Eye (tissue), 1 donor: ENCODE data around the gene FOXC1.
A peak's percentile ranks its signal among the peaks of the same experiment; 100 is the strongest.

Source experiments
- DNase-seq: peaks from one replicate; pipeline ENCODE4 v3.0.0-alpha.2; 2015

The FOXC1 gene

GRCh38 chr6:1600063-1600763 is 9.5 kb upstream of the FOXC1 start:
- peak; percentile 14 for DNase-seq

- DNase-seq: peak; percentile 44
Measured at GRCh38 chr6:1600764-1601157, 9.0 kb upstream of the FOXC1 start.

- peak; percentile 57 for DNase-seq
Measured at GRCh38 chr6:1601158-1602048, 8.3 kb upstream of the FOXC1 start.

GRCh38 chr6:1602049-1602713 is 7.5 kb upstream of the FOXC1 start:
- no peak for DNase-seq

GRCh38 chr6:1603708-1604107 is 6.0 kb upstream of the FOXC1 start:
- peak; percentile 32 for DNase-seq

- peak; percentile 93 for DNase-seq
Measured at GRCh38 chr6:1604158-1605003, 5.3 kb upstream of the FOXC1 start.

- peak; percentile 73 for DNase-seq
Measured at GRCh38 chr6:1605004-1605892, 4.5 kb upstream of the FOXC1 start.

GRCh38 chr6:1605893-1606779 is 3.6 kb upstream of the FOXC1 start:
- peak; percentile 75 for DNase-seq

- peak; percentile 82 for DNase-seq
Measured at GRCh38 chr6:1606780-1607515, 2.8 kb upstream of the FOXC1 start.

GRCh38 chr6:1607516-1608221 is 2.0 kb upstream of the FOXC1 start:
- DNase-seq: peak; percentile 81

- peak; percentile 78 for DNase-seq
Measured at GRCh38 chr6:1608222-1609040, 1.3 kb upstream of the FOXC1 start.

- DNase-seq: peak; percentile 85
Measured at GRCh38 chr6:1609041-1609647, 571 bp upstream of the FOXC1 start.

- peak; percentile 80 for DNase-seq
Measured at GRCh38 chr6:1610497-1611321, 994 bp downstream of the FOXC1 start.

- DNase-seq: no peak
Measured at GRCh38 chr6:1611322-1611571, 1.5 kb downstream of the FOXC1 start.

GRCh38 chr6:1611572-1612298 is 2.0 kb downstream of the FOXC1 start:
- peak; percentile 80 for DNase-seq

GRCh38 chr6:1612299-1612973 is 2.7 kb downstream of the FOXC1 start:
- no peak for DNase-seq
